ENCODE measurements around the gene CENPB. TPM values are rescaled to one million over a fixed set of nuclear protein-coding genes. Genes with fewer than 3 reads are reported as not detected.

The CENPB gene
- total RNA-seq, 4 donors from 2014 or later, result 72.8 to 109 (median 100) TPM

GRCh38 chr20:3744806-3745685 lies 41.5 kb downstream of the CENPB start:
- no peak for TF ChIP-seq EP300 (IDR thresholded peaks at IDR 0.05)
- no peak for TF ChIP-seq POLR2A (IDR thresholded peaks at IDR 0.05)
- TF ChIP-seq CTCF (IDR thresholded peaks at IDR 0.05), result no peak
- Histone ChIP-seq H3K4me3 (no peak overlapping the region), H3K27ac (no peak overlapping the region), H3K4me1 (peaks cover 0 to 25% (median 0%) of the 10 kb centered on the region in 4 donors), H3K27me3 (peaks cover 0 to 11% of the 10 kb centered on the region in 2 donors), H3K9me3 (no peaks in the 10 kb centered on the region), H3K36me3 (peaks cover 0 to 41% (median 0%) of the 10 kb centered on the region in 3 donors)
- peak; percentile 43 to 49 for DNase-seq (ENCODE audit: low spot score in 2 of 2)
- WGBS, 2 donors, result 30 to 41% methylated on average over 41 to 45 of the region's 45 CpGs

- H3K4me3 ChIP-seq, result no peak overlapping the region
- 93 to 96% methylated on average over 1 of the region's 1 CpG for WGBS, 2 donors
- no peaks in the 10 kb centered on the region for H3K9me3 ChIP-seq
- TF ChIP-seq EP300 (IDR thresholded peaks at IDR 0.05) (no peak), POLR2A (IDR thresholded peaks at IDR 0.05) (no peak), CTCF (IDR thresholded peaks at IDR 0.05) (no peak)
- DNase-seq (ENCODE audit: low spot score in 2 of 2), result no peak
- no peak overlapping the region for H3K27ac ChIP-seq
- H3K36me3 ChIP-seq, result peaks cover 0 to 33% (median 0%) of the 10 kb centered on the region in 3 donors
- H3K27me3 ChIP-seq, result peaks cover 0 to 11% of the 10 kb centered on the region in 2 donors
- H3K4me1 ChIP-seq, result peaks cover 0 to 24% (median 0%) of the 10 kb centered on the region in 4 donors
Observed at GRCh38 chr20:3744037-3744436, 42.5 kb downstream of the CENPB start.

GRCh38 chr20:3743251-3743650 lies 43.3 kb downstream of the CENPB start:
- peaks cover 0 to 25% (median 0%) of the 10 kb centered on the region in 3 donors for H3K36me3 ChIP-seq

GRCh38 chr20:3741836-3742458 lies 44.6 kb downstream of the CENPB start:
- H3K27me3 ChIP-seq, result peaks cover 0 to 11% of the 10 kb centered on the region in 2 donors
- no peak overlapping the region for H3K27ac ChIP-seq
- TF ChIP-seq CTCF (IDR thresholded peaks at IDR 0.05), result no peak
- no peak for TF ChIP-seq EP300 (IDR thresholded peaks at IDR 0.05)
- no peak for TF ChIP-seq POLR2A (IDR thresholded peaks at IDR 0.05)
- 68 to 72% methylated on average over 7 of the region's 7 CpGs for WGBS, 2 donors
- no peaks in the 10 kb centered on the region for H3K9me3 ChIP-seq
- no peak overlapping the region for H3K4me3 ChIP-seq
- H3K36me3 ChIP-seq, result peaks cover 0 to 14% (median 0%) of the 10 kb centered on the region in 3 donors
- DNase-seq (ENCODE audit: low spot score in 2 of 2), result no peak
- peaks cover 0 to 33% (median 0%) of the 10 kb centered on the region in 4 donors for H3K4me1 ChIP-seq

More at GRCh38 chr20:3743251-3743650, 43.3 kb downstream of the CENPB start:
- Histone ChIP-seq H3K27ac (no peak overlapping the region), H3K27me3 (peaks cover 0 to 11% of the 10 kb centered on the region in 2 donors), H3K4me1 (peaks cover 0 to 28% (median 0%) of the 10 kb centered on the region in 4 donors), H3K4me3 (no peak overlapping the region), H3K9me3 (no peaks in the 10 kb centered on the region)
- TF ChIP-seq POLR2A (IDR thresholded peaks at IDR 0.05), result no peak
- no peak for TF ChIP-seq EP300 (IDR thresholded peaks at IDR 0.05)
- TF ChIP-seq CTCF (IDR thresholded peaks at IDR 0.05), result no peak
- 79 to 90% methylated on average over 2 of the region's 2 CpGs for WGBS, 2 donors
- no peak for DNase-seq (ENCODE audit: low spot score in 2 of 2)
